H1 (cell line): ENCODE measurements around the gene TPM2. TPM values are rescaled to one million over a fixed set of nuclear protein-coding genes. Genes with fewer than 3 reads are reported as not detected.

ENCODE experiments used
- ASH2L ChIP-seq: fragments of 200-600, 300-600 bp; sonication (generic); IDR thresholded peaks from one replicate; pipeline ENCODE4 v1.7.1; 2017; ENCODE audit warnings: low read length
- CBX5 ChIP-seq: fragments of 300-800, 300-1000 bp; sonication (generic); IDR thresholded peaks from 2 replicates; pipeline ENCODE4 v1.7.1; 2016; ENCODE audit warnings: antibody characterized with exemption, low read length, low read depth
- EGR1 ChIP-seq: IDR thresholded peaks from 2 replicates; pipeline ENCODE4 v1.6.1; 2011; ENCODE audit warnings: low read depth, low read length, borderline replicate concordance
- HDAC2 ChIP-seq, 2 experiments: fragments of 300-600 bp in 1 of 2; sonication (generic) in 1 of 2; IDR thresholded peaks; 2 replicates each; pipeline ENCODE4 v1.6.1; 2011 to 2012; ENCODE audit warnings: low read depth in 2 of 2, low read length in 2 of 2, mild to moderate bottlenecking in 2 of 2, moderate library complexity in 2 of 2, borderline replicate concordance in 1 of 2, inconsistent platforms in 1 of 2
- JUN ChIP-seq: IDR thresholded peaks from 2 replicates; pipeline ENCODE4 v1.6.1; 2011; ENCODE audit warnings: low read depth, mild to moderate bottlenecking, improper control_type of control experiment, low read length
- KDM1A ChIP-seq: fragments of 200-600, 300-600 bp; sonication (generic); IDR thresholded peaks from 2 replicates; pipeline ENCODE4 v1.7.1; 2016; ENCODE audit warnings: mild to moderate bottlenecking, low read length, borderline replicate concordance
- NANOG ChIP-seq: IDR thresholded peaks from 2 replicates; pipeline ENCODE4 v1.6.1; 2011; ENCODE audit warnings: low read length, low read depth, mild to moderate bottlenecking, inconsistent platforms; ENCODE audit not compliant: insufficient read depth, poor library complexity, severe bottlenecking
- POLR2AphosphoS5 ChIP-seq: IDR thresholded peaks from 2 replicates; pipeline ENCODE4 v1.6.1; 2011; ENCODE audit warnings: low read depth, low read length
- SIN3A ChIP-seq, 2 experiments: IDR thresholded peaks in 1 of 2; conservative IDR thresholded peaks in 1 of 2; 2 replicates each; pipeline ENCODE4 v1.6.1; 2011 to 2012; ENCODE audit warnings: low read length in 2 of 2, improper control_type of control experiment in 1 of 2, low read depth in 1 of 2, mild to moderate bottlenecking in 1 of 2
- TBP ChIP-seq: IDR thresholded peaks from 2 replicates; pipeline ENCODE4 v1.6.1; 2011; ENCODE audit warnings: low read depth, low read length, improper control_type of control experiment
- polyA plus RNA-seq, 7 experiments: library from polyadenylated mRNA; depleted of rRNA in 3 of 7; stranded (reverse) in 5 of 7; unstranded in 2 of 7; fragments of >200 nt in 5 of 7; fragments of 200-250 nt in 2 of 7; gene quantifications; 1 replicate in 5 of 7; 2 replicates in 1 of 7; 4 replicates in 1 of 7; pipeline versions ENCODE4 v1.2.1 to v1.2.3, GENCODE V29; 2011 to 2013; ENCODE audit warnings: missing spikeins in 2 of 7, mixed read lengths in 2 of 7
- total RNA-seq: library from RNA; stranded (reverse); fragmentation: NEBNext Ultra II Directional; extraction: Animal tissue kit (Norgen Biotek cat#: 25700); gene quantifications from 2 replicates; pipeline ENCODE4 v1.2.1, GENCODE V29; 2021

Gene TPM2
- total and polyA plus RNA-seq, 2 of the 8 experiments (the other 6 are each of a cell fraction or from before 2014, with no cell fraction given), result 62.5 to 181 TPM

DNA sequence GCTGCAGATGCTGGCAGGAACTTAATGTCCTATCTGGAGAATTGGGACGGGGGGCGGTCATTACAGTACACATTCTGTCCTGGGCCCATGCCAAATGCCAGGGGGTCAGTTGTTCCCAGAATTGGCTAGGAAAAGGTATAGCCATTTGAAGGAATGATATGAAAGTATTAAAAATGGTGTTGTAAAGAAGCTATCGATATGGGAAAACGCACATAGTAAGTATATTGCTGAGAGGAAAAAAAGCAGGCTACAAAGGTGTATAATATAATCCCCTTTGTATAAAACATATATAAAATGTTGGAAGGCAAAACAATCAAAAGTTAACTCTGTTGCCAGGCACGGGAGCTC is 24.3 kb downstream of the TPM2 start (continued):
- TF ChIP-seq SIN3A (conservative IDR thresholded peaks at IDR 0.05 in 1 of 2, IDR thresholded peaks at IDR 0.05 in 1 of 2; ENCODE audit: low read depth in 1 of 2, low read length in 2 of 2) (no peak), CBX5 (no peak), KDM1A (no peak), ASH2L (no peak), JUN (no peak), TBP (no peak), HDAC2 (IDR thresholded peaks at IDR 0.05; ENCODE audit: borderline replicate concordance in 1 of 2, low read depth in 2 of 2, low read length in 2 of 2) (no peak), EGR1 (no peak), NANOG (no peak), POLR2AphosphoS5 (no peak)
